A549 (cell line): ENCODE results near the gene NAV3. TPM values are rescaled to one million over a fixed set of nuclear protein-coding genes. Genes with fewer than 3 reads are reported as not detected.

Experiments
- ATAC-seq, 2 experiments: fragments of 200-7000 bp in 1 of 2; fragments of >200 bp in 1 of 2; cut with Nextera tagmentation in 1 of 2; cut with Tn5 transposase in 1 of 2; 3 replicates each; pipeline versions ENCODE4 v1.8.0 to v1.9.1; 2018 to 2020; ENCODE audit warnings: mild to moderate bottlenecking in 1 of 2, moderate library complexity in 1 of 2
- CTCF ChIA-PET: fragments of 300-600 bp; sonication (Branson Sonifier 250); formaldehyde crosslinking; extraction: SDS; loops from one replicate; lab custom pipeline; 2021; ENCODE audit warnings: antibody characterized with exemption, inconsistent platforms; lab: Yijun Ruan, JAX
- POLR2A ChIA-PET: fragments of 350-600 bp; formaldehyde crosslinking; extraction: SDS; loops from one replicate; lab custom pipeline; 2021; ENCODE audit warnings: antibody characterized with exemption, inconsistent platforms; lab: Yijun Ruan, JAX
- DNase-seq, 2 experiments: peaks; one replicate each; pipeline versions ENCODE4 v3.0.0 to v3.0.0-alpha.2; 2011 to 2016; ENCODE audit warnings: low read depth in 1 of 2, low spot score in 1 of 2
- FAIRE-seq: peaks from 2 replicates; lab custom pipeline; 2011; peaks lifted over from hg19 to GRCh38; lab: Jason Lieb, UNC
- H3K27ac ChIP-seq, 2 experiments: fragments of >200 bp; sonication (Bioruptor Twin); formaldehyde crosslinking; 3 replicates each; pipeline ENCODE4 v1.5.1; 2016 to 2017
- H3K4me1 ChIP-seq: fragments of >200 bp; sonication (Bioruptor Twin); formaldehyde crosslinking; 3 replicates; pipeline ENCODE4 v1.6.1; 2016
- H3K4me2 ChIP-seq: fragments of >200 bp; sonication (Bioruptor Twin); formaldehyde crosslinking; 3 replicates; pipeline ENCODE4 v1.6.1; 2016
- H3K4me3 ChIP-seq: fragments of >200 bp; sonication (Bioruptor Twin); formaldehyde crosslinking; 3 replicates; pipeline ENCODE4 v1.5.1; 2016
- H3K9me3 ChIP-seq: fragments of >200 bp; sonication (Bioruptor Twin); formaldehyde crosslinking; 3 replicates; pipeline ENCODE4 v1.6.1; 2016
- CBX2 ChIP-seq: fragments of 200-600 bp; sonication (generic); IDR thresholded peaks from 2 replicates; pipeline ENCODE4 v1.6.1; 2016; ENCODE audit warnings: low read depth, mild to moderate bottlenecking, borderline replicate concordance
- CEBPB ChIP-seq, 2 experiments: fragments of >200 bp in 1 of 2; sonication (Bioruptor Twin) in 1 of 2; formaldehyde crosslinking in 1 of 2; IDR thresholded peaks; 2 replicates each; pipeline ENCODE4 v1.6.1; 2012 to 2016
- CHD2 ChIP-seq: fragments of 150-350 bp; IDR thresholded peaks from 2 replicates; pipeline ENCODE4 v1.6.1; 2014; ENCODE audit warnings: low read length; ENCODE audit not compliant: partially characterized antibody
- CHD4 ChIP-seq: fragments of 200-600 bp; sonication (generic); IDR thresholded peaks from 2 replicates; pipeline ENCODE4 v1.6.1; 2016; ENCODE audit warnings: antibody characterized with exemption, mild to moderate bottlenecking, borderline replicate concordance
- EHF ChIP-seq: fragments of 250-450 bp; sonication (Bioruptor Pico); IDR thresholded peaks from 2 replicates; pipeline ENCODE4 v1.5.0; 2020; ENCODE audit warnings: mild to moderate bottlenecking
- HDAC2 ChIP-seq: fragments of 200-600 bp; sonication (generic); IDR thresholded peaks from 2 replicates; pipeline ENCODE4 v1.6.1; 2016
- HOXB13 ChIP-seq: fragments of 250-450 bp; sonication (Bioruptor Pico); IDR thresholded peaks from 2 replicates; pipeline ENCODE4 v1.5.0; 2020; ENCODE audit warnings: low read depth, mild to moderate bottlenecking, moderate library complexity
- HOXB5 ChIP-seq: fragments of 250-450 bp; sonication (Bioruptor Pico); IDR thresholded peaks from 2 replicates; pipeline ENCODE4 v1.5.0; 2020; ENCODE audit warnings: mild to moderate bottlenecking, moderate library complexity
- MAFK ChIP-seq: fragments of 450-650 bp; IDR thresholded peaks from 2 replicates; pipeline ENCODE4 v1.6.1; 2014; ENCODE audit not compliant: partially characterized antibody
- MAZ ChIP-seq: fragments of 150-350 bp; IDR thresholded peaks from 2 replicates; pipeline ENCODE4 v1.6.1; 2014; ENCODE audit warnings: antibody characterized with exemption, low read depth, low read length, borderline replicate concordance
- MYC ChIP-seq: IDR thresholded peaks from 2 replicates; pipeline ENCODE4 v1.6.1; 2012; ENCODE audit warnings: mild to moderate bottlenecking, inconsistent platforms, low read length, improper control_type of control experiment, borderline replicate concordance
- NPAS2 ChIP-seq: fragments of 250-450 bp; sonication (Bioruptor Pico); IDR thresholded peaks from 2 replicates; pipeline ENCODE4 v1.8.0; 2022; ENCODE audit warnings: mild to moderate bottlenecking, moderate library complexity, borderline replicate concordance
- POLR2AphosphoS2 ChIP-seq: conservative IDR thresholded peaks from 2 replicates; pipeline ENCODE4 v1.6.1; 2012; ENCODE audit warnings: low read length, improper control_type of control experiment, inconsistent platforms
- RARB ChIP-seq: fragments of 250-450 bp; sonication (Bioruptor Pico); IDR thresholded peaks from 2 replicates; pipeline ENCODE4 v1.8.0; 2021; ENCODE audit warnings: mild to moderate bottlenecking, moderate library complexity
- RNF2 ChIP-seq: fragments of 200-600 bp; sonication (generic); IDR thresholded peaks from 2 replicates; pipeline ENCODE4 v1.6.1; 2016; ENCODE audit warnings: low read depth, mild to moderate bottlenecking, antibody characterized with exemption, moderate library complexity, borderline replicate concordance
- TFCP2L1 ChIP-seq: fragments of 250-450 bp; sonication (Bioruptor Pico); IDR thresholded peaks from 2 replicates; pipeline ENCODE4 v1.5.0; 2021; ENCODE audit warnings: mild to moderate bottlenecking
- ZFP36 ChIP-seq: fragments of 450-650 bp; IDR thresholded peaks from 2 replicates; pipeline ENCODE4 v1.6.1; 2014; ENCODE audit warnings: borderline replicate concordance; ENCODE audit not compliant: partially characterized antibody
- WGBS: methylation state at CpG from one replicate; pipeline ENCODE4 v1.1.6; 2017; ENCODE audit errors: missing lambda C conversion rate; 5-methylcytosine and 5-hydroxymethylcytosine counted together
- polyA plus RNA-seq, 4 experiments: library from polyadenylated mRNA; depleted of rRNA in 3 of 4; stranded (reverse); fragments of >200 nt; fragmentation: RNase III in 1 of 4; extraction: RNeasy Plus Mini Kit Qiagen cat#74134 plus additional on column Dnase treatment in 1 of 4; gene quantifications; 2 replicates in 3 of 4; 3 replicates in 1 of 4; pipeline ENCODE4 v1.2.3, GENCODE V29; 2011 to 2017
- TF ChIP-seq, protein P1 (sequence below): fragments of 150-350 bp; IDR thresholded peaks from 2 replicates; pipeline ENCODE4 v1.6.1; 2014; ENCODE audit warnings: low read depth, mild to moderate bottlenecking, low read length
- TF ChIP-seq, protein P2 (sequence below): IDR thresholded peaks from 2 replicates; pipeline ENCODE4 v1.6.1; 2012
- TF ChIP-seq, protein P3 (sequence below): fragments of 250-450 bp; sonication (Bioruptor Pico); IDR thresholded peaks from 2 replicates; pipeline ENCODE4 v1.5.0; 2020; ENCODE audit warnings: low read depth, mild to moderate bottlenecking, moderate library complexity
- TF ChIP-seq, protein P4 (sequence below): IDR thresholded peaks from 2 replicates; pipeline ENCODE4 v1.6.1; 2012; ENCODE audit warnings: low read depth, borderline replicate concordance
- TF ChIP-seq, protein P5 (sequence below): fragments of >200 bp; sonication (Bioruptor Twin); formaldehyde crosslinking; IDR thresholded peaks from 3 replicates; pipeline ENCODE4 v1.6.1; 2016

NAV3 gene
- polyA plus RNA-seq, 2 of the 4 experiments (the other 2 are of a cell fraction): 8.6 to 9.7 TPM

DNA sequence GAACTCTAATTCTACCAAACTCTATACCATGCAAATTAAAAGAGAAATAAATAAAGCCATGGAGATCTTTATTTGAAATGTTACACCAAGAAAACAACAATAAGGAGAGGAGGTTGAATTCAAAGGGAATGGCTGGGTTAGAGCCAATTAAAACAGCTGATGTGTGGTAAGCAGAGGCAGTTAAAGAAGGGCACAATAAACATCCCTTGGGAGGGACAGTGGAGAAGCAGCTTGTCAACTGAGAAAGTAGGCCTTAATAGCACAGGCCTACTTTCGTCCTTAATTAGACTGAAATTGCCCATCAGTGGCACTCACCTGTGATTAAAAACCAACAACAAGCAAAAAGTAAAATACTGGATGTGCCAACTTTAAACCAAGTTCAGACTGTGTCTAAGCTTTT, 16.3 kb upstream of the NAV3 start (continued):
- TF ChIP-seq, protein P1, sequence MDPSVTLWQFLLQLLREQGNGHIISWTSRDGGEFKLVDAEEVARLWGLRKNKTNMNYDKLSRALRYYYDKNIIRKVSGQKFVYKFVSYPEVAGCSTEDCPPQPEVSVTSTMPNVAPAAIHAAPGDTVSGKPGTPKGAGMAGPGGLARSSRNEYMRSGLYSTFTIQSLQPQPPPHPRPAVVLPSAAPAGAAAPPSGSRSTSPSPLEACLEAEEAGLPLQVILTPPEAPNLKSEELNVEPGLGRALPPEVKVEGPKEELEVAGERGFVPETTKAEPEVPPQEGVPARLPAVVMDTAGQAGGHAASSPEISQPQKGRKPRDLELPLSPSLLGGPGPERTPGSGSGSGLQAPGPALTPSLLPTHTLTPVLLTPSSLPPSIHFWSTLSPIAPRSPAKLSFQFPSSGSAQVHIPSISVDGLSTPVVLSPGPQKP: no peak
- TF ChIP-seq RNF2 (no peak), MYC (no peak), CEBPB (IDR thresholded peaks at IDR 0.05) (no peak)

DNA sequence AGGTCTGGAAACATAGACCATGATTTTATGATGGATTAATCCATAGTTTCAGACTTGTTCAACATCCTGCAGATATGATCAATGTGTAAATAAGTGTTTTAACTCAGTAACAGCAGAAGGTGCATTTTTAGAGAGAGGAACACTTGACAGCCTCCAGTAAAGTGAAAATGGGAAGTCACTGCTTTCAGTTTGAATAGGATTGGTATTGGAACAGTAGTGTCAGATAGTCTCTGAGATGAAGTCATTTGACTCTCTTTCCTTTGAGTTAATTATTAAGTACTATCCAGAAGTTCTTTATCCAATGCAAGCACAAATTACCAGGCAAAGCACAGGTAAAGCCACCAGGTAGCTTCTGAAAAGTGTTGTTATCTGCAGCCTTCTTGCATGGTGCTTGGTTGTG, 14.5 kb upstream of the NAV3 start:
- Histone ChIP-seq H3K9me3 (no peaks in the 10 kb centered on the region), H3K4me2 (no peak overlapping the region), H3K4me1 (no peaks in the 10 kb centered on the region), H3K4me3 (no peak overlapping the region), H3K27ac (no peak overlapping the region)
- TF ChIP-seq TFCP2L1: no peak
- TF ChIP-seq, protein P2, sequence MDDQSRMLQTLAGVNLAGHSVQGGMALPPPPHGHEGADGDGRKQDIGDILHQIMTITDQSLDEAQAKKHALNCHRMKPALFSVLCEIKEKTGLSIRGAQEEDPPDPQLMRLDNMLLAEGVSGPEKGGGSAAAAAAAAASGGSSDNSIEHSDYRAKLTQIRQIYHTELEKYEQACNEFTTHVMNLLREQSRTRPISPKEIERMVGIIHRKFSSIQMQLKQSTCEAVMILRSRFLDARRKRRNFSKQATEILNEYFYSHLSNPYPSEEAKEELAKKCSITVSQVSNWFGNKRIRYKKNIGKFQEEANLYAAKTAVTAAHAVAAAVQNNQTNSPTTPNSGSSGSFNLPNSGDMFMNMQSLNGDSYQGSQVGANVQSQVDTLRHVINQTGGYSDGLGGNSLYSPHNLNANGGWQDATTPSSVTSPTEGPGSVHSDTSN: no peak
- no peak for TF ChIP-seq POLR2AphosphoS2
- no peak for TF ChIP-seq CBX2
- no peak for TF ChIP-seq HOXB5
- no peak for TF ChIP-seq MAZ
- TF ChIP-seq RNF2: no peak
- TF ChIP-seq, protein P1: no peak
- no peak for TF ChIP-seq RARB (CRISPR knock-in tag)
- no peak for TF ChIP-seq NPAS2 (CRISPR knock-in tag)
- TF ChIP-seq CHD2: no peak
- TF ChIP-seq, protein P3, sequence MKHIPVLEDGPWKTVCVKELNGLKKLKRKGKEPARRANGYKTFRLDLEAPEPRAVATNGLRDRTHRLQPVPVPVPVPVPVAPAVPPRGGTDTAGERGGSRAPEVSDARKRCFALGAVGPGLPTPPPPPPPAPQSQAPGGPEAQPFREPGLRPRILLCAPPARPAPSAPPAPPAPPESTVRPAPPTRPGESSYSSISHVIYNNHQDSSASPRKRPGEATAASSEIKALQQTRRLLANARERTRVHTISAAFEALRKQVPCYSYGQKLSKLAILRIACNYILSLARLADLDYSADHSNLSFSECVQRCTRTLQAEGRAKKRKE (CRISPR knock-in tag): no peak
- TF ChIP-seq HOXB13 (CRISPR knock-in tag): no peak
- TF ChIP-seq, protein P4, sequence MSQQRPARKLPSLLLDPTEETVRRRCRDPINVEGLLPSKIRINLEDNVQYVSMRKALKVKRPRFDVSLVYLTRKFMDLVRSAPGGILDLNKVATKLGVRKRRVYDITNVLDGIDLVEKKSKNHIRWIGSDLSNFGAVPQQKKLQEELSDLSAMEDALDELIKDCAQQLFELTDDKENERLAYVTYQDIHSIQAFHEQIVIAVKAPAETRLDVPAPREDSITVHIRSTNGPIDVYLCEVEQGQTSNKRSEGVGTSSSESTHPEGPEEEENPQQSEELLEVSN: no peak
- TF ChIP-seq ZFP36: no peak
- TF ChIP-seq EHF (CRISPR knock-in tag): no peak
- no peak for TF ChIP-seq CHD4
- ATAC-seq: no peak
- no peak for DNase-seq
- ChIA-PET POLR2A (no interaction called here), CTCF (no interaction called here)
- FAIRE-seq: no peak

DNA sequence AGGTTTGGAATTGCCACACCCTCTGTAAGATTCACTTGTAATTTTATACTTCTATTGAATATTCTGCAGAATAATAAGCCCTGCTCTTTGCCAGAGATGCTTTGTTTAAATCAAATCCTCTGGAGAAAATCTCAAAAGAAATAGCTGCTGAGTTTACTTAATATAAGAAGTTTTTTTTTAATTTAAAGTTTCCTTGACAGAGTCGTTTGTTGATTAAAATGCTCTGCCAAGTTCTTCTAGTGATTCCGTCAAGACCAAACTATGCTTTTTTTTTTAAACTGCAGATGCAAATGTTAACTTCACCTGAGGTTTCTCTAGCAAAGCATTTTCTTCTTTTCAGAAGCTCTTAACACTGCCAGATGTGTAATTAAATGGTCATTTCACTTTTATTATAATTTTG, 13.4 kb upstream of the NAV3 start:
- Histone ChIP-seq H3K4me1 (no peaks in the 10 kb centered on the region), H3K27ac (no peak overlapping the region), H3K9me3 (no peaks in the 10 kb centered on the region), H3K4me2 (no peak overlapping the region), H3K4me3 (no peak overlapping the region)
- DNase-seq (no peak), ATAC-seq (no peak), FAIRE-seq (no peak)
- ChIA-PET CTCF (no interaction called here), POLR2A (no interaction called here)
- TF ChIP-seq HDAC2: no peak
- TF ChIP-seq, protein P5, sequence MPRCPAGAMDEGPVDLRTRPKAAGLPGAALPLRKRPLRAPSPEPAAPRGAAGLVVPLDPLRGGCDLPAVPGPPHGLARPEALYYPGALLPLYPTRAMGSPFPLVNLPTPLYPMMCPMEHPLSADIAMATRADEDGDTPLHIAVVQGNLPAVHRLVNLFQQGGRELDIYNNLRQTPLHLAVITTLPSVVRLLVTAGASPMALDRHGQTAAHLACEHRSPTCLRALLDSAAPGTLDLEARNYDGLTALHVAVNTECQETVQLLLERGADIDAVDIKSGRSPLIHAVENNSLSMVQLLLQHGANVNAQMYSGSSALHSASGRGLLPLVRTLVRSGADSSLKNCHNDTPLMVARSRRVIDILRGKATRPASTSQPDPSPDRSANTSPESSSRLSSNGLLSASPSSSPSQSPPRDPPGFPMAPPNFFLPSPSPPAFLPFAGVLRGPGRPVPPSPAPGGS: no peak
- TF ChIP-seq MAFK: no peak
- TF ChIP-seq MYC: no peak
- 36% methylated on average over 2 of the region's 2 CpGs for WGBS
